Liver (tissue), 3 donors: ENCODE results near the gene ABHD17C.

Experiments
- ATF3 ChIP-seq: IDR thresholded peaks from 2 replicates; pipeline ENCODE4 v1.6.1; 2016; ENCODE audit warnings: antibody characterized with exemption
- EGR1 ChIP-seq, 2 donors: IDR thresholded peaks; 2 replicates each; pipeline ENCODE4 v1.6.1; 2016 to 2018; ENCODE audit warnings: antibody characterized with exemption in 2 of 2, low read depth in 2 of 2
- GABPA ChIP-seq, 2 donors: IDR thresholded peaks in 1 of 2; conservative IDR thresholded peaks in 1 of 2; 2 replicates each; pipeline ENCODE4 v1.6.1; 2016; ENCODE audit warnings: antibody characterized with exemption in 2 of 2, mild to moderate bottlenecking in 1 of 2, moderate library complexity in 1 of 2
- HNF4A ChIP-seq, 2 donors: conservative IDR thresholded peaks; 2 replicates each; pipeline ENCODE4 v1.6.1; 2016; ENCODE audit warnings: antibody characterized with exemption in 2 of 2, mild to moderate bottlenecking in 2 of 2
- JUND ChIP-seq, 2 donors: IDR thresholded peaks; 2 replicates each; pipeline ENCODE4 v1.6.1; 2016; ENCODE audit warnings: antibody characterized with exemption in 2 of 2
- MAX ChIP-seq: IDR thresholded peaks from 2 replicates; pipeline ENCODE4 v1.6.1; 2016; ENCODE audit warnings: antibody characterized with exemption
- RAD21 ChIP-seq, 2 donors: IDR thresholded peaks; 2 replicates each; pipeline ENCODE4 v1.6.1; 2016; ENCODE audit warnings: antibody characterized with exemption in 2 of 2, mild to moderate bottlenecking in 2 of 2
- SP1 ChIP-seq: IDR thresholded peaks from 2 replicates; pipeline ENCODE4 v1.6.1; 2018; ENCODE audit warnings: antibody characterized with exemption, mild to moderate bottlenecking
- TAF1 ChIP-seq: conservative IDR thresholded peaks from 2 replicates; pipeline ENCODE4 v1.6.1; 2016; ENCODE audit warnings: antibody characterized with exemption, mild to moderate bottlenecking
- YY1 ChIP-seq: IDR thresholded peaks from 2 replicates; pipeline ENCODE4 v1.6.1; 2016; ENCODE audit warnings: antibody characterized with exemption, mild to moderate bottlenecking
- ZBTB33 ChIP-seq: IDR thresholded peaks from 2 replicates; pipeline ENCODE4 v1.6.1; 2016; ENCODE audit warnings: antibody characterized with exemption
- TF ChIP-seq, protein P1 (sequence below): fragments of 150-350 bp; IDR thresholded peaks from 2 replicates; pipeline ENCODE4 v1.5.1; 2017; ENCODE audit warnings: improper control_type of control experiment, low read depth, low read length; ENCODE audit not compliant: missing input control
- donor health status: healthy.
- donor health status: healthy.

DNA sequence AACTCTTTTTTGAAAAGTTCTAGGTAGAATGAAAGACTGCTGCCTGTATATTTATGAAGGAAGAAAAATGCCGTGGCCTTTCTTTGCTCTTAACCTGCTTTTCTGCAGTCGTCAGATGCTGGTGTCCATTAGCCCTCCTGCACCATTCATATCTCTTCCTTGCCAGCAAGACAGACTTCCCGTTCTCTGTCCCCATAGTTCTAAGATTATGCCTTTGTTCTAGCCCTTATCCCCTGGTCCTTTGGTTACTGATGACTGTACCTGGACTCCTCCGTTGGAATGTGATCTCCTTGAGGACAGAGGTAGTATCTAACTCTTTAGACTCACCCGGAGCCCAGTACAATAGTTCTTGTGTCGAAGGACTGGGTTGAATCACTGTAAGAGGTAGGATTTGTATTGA lies 16.8 kb downstream of the ABHD17C start:
- no peak for TF ChIP-seq MAX
- TF ChIP-seq GABPA (IDR thresholded peaks at IDR 0.05 in 1 of 2, conservative IDR thresholded peaks at IDR 0.05 in 1 of 2), result no peak
- TF ChIP-seq, protein P1, sequence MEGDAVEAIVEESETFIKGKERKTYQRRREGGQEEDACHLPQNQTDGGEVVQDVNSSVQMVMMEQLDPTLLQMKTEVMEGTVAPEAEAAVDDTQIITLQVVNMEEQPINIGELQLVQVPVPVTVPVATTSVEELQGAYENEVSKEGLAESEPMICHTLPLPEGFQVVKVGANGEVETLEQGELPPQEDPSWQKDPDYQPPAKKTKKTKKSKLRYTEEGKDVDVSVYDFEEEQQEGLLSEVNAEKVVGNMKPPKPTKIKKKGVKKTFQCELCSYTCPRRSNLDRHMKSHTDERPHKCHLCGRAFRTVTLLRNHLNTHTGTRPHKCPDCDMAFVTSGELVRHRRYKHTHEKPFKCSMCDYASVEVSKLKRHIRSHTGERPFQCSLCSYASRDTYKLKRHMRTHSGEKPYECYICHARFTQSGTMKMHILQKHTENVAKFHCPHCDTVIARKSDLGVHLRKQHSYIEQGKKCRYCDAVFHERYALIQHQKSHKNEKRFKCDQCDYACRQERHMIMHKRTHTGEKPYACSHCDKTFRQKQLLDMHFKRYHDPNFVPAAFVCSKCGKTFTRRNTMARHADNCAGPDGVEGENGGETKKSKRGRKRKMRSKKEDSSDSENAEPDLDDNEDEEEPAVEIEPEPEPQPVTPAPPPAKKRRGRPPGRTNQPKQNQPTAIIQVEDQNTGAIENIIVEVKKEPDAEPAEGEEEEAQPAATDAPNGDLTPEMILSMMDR, result no peak
- no peak for TF ChIP-seq YY1
- no peak for TF ChIP-seq SP1
- no peak for TF ChIP-seq TAF1
- TF ChIP-seq ZBTB33, result no peak
- TF ChIP-seq HNF4A (conservative IDR thresholded peaks at IDR 0.05), result no peak
- no peak for TF ChIP-seq EGR1 (IDR thresholded peaks at IDR 0.05; ENCODE audit: low read depth in 2 of 2)
- no peak for TF ChIP-seq ATF3
- no peak for TF ChIP-seq RAD21 (IDR thresholded peaks at IDR 0.05)
- TF ChIP-seq JUND (IDR thresholded peaks at IDR 0.05), result no peak
